Activated CD4-positive, alpha-beta T cell treated with anti-CD3 and anti-CD28 coated beads, Interleukin-2, amount 10 ng/mL, durations not matched to agents 24 days and 14 days (primary cell): ENCODE measurements around the gene CYB5R2. TPM values are rescaled to one million over a fixed set of nuclear protein-coding genes. Genes with fewer than 3 reads are reported as not detected.

Experiments
- DNase-seq: peaks from one replicate; pipeline ENCODE4 v3.0.0; 2022
- H3K27ac Mint-ChIP-seq: one replicate; pipeline ENCODE4 v1.8.0; 2022; ENCODE audit warnings: mild to moderate bottlenecking, mixed read lengths
- H3K27me3 Mint-ChIP-seq: one replicate; pipeline ENCODE4 v1.8.0; 2022; ENCODE audit warnings: mixed read lengths
- H3K36me3 Mint-ChIP-seq: one replicate; pipeline ENCODE4 v1.8.0; 2022; ENCODE audit warnings: low read depth, mild to moderate bottlenecking, mixed read lengths
- H3K4me1 Mint-ChIP-seq: one replicate; pipeline ENCODE4 v1.8.0; 2021; ENCODE audit warnings: mixed read lengths
- H3K4me3 Mint-ChIP-seq: one replicate; pipeline ENCODE4 v1.8.0; 2022; ENCODE audit warnings: mild to moderate bottlenecking, moderate library complexity, mixed read lengths
- H3K9me3 Mint-ChIP-seq: one replicate; pipeline ENCODE4 v1.8.0; 2021; ENCODE audit warnings: mixed read lengths
- intact Hi-C: fragments of 100-400 bp; cut with micrococcal nuclease; formaldehyde crosslinking; loops from one replicate; pipeline ENCODE4 v1.15.1; 2023
- total RNA-seq: library from RNA; stranded (reverse); gene quantifications from 2 replicates; pipeline ENCODE4 v1.2.3, GENCODE V29; 2022

Gene CYB5R2
- total RNA-seq, 1 donor from 2014 or later = 3.6 TPM

DNA sequence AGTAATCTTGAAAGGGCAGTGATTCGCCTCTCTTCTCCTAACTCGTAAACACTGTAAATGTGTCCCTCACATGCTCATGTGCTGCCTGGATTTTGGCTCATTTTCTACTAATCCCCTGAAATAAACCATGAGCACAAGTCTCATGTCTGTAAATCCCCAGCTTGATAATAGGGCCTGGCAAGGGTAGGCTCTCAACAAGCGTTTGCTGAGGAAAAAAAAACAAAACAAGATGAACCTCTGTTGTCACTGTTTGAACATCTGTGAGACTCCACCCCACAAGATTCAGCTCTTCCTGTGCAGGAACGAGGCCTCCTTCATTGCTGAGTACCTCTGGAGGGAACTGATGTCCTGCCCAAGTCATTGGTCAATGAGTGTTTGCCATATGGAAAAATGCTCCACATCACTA is 4.5 kb upstream of the CYB5R2 start:
- no peak for DNase-seq
- H3K9me3 Mint-ChIP-seq = no peaks in the 10 kb centered on the region
- peaks cover 42% of the 10 kb centered on the region for H3K27me3 Mint-ChIP-seq
- H3K27ac Mint-ChIP-seq = no peak overlapping the region
- intact Hi-C loops = no loop called here
- H3K4me3 Mint-ChIP-seq = no peak overlapping the region
- peaks cover 2% of the 10 kb centered on the region for H3K4me1 Mint-ChIP-seq
- H3K36me3 Mint-ChIP-seq = no peaks in the 10 kb centered on the region

DNA sequence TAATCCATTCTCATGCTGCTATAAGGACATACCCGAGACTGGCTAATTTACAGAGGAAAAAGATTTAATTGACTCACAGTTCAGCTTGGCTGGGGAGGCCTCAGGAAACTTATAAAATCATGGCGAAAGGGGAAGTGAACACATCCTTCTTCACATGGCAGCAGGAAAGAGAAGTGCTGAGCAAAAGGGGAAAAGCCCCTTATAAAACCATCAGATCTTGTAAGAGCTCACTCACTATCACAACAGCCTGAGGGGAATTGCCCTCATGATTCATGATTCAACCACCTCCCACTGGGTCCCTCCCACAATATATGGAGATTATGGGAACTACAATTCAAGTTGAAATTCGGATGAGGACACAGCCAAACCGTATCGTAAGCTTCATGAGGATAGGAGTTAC is 3.8 kb upstream of the CYB5R2 start:
- H3K9me3 Mint-ChIP-seq = no peaks in the 10 kb centered on the region
- peaks cover 8% of the 10 kb centered on the region for H3K4me1 Mint-ChIP-seq
- no peak overlapping the region for H3K27ac Mint-ChIP-seq
- H3K4me3 Mint-ChIP-seq = no peak overlapping the region
- H3K36me3 Mint-ChIP-seq = no peaks in the 10 kb centered on the region
- H3K27me3 Mint-ChIP-seq = peaks cover 48% of the 10 kb centered on the region
- intact Hi-C loops = no loop called here
- DNase-seq = no peak

DNA sequence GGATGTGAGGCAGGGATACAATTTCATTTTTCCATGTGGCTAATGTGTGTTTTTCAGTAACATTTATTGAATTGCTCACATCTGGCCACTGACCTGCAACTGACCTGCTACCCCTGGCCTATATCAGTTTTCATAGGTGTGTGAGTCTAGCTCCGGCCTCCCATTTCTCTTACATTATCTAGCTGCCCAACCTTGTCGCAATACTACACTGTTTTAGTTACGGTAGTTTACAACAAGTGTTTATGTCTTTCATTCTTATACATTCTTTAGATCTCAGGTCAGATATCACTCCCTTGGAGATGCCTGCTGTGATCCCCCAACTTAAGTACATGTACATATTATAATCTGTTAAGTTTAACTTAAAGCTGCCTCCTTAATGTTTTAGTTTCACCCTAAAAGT is 2.3 kb upstream of the CYB5R2 start:
- Mint-ChIP-seq H3K27ac (no peak overlapping the region), H3K9me3 (no peaks in the 10 kb centered on the region), H3K4me3 (no peak overlapping the region), H3K27me3 (peaks cover 41% of the 10 kb centered on the region), H3K4me1 (peaks cover 13% of the 10 kb centered on the region), H3K36me3 (no peaks in the 10 kb centered on the region)
- intact Hi-C loops = no loop called here
- DNase-seq = no peak

DNA sequence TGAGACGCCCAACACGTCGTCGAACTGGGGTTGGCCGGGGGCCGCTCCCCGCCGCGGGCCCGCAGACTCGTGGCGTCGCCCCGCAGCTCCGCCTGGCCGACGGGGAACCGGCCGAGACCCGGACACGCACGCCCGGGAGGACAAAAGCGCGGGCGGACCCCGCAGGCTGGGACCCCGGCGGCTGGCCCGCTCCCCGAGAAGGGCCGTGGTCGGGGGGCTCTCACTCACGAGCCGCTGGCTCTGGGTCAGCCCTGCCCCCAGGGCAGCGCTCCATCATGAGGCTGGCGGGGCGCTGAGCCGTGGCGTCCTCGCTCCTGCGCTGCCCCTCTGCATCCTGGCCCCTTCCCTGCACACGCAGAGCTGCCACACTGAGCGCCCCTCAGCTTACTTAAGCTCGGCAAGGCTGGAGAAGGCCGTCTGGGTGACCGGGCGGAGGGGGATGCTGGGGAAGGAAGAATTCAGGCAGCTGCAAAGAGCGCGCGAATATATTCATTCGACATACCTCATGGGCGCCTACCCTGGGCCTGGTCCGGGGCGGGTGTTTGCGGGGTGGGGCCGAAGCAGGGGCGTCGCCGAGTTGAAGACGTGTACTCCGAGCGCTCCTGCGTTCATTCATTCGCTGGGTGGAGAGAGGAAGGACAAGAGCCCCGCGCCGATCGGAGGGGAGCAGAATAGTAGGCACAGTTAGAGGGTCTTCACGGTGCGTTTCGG is 579 bp upstream of the CYB5R2 start:
- peaks cover 15% of the 10 kb centered on the region for H3K4me1 Mint-ChIP-seq

DNA sequence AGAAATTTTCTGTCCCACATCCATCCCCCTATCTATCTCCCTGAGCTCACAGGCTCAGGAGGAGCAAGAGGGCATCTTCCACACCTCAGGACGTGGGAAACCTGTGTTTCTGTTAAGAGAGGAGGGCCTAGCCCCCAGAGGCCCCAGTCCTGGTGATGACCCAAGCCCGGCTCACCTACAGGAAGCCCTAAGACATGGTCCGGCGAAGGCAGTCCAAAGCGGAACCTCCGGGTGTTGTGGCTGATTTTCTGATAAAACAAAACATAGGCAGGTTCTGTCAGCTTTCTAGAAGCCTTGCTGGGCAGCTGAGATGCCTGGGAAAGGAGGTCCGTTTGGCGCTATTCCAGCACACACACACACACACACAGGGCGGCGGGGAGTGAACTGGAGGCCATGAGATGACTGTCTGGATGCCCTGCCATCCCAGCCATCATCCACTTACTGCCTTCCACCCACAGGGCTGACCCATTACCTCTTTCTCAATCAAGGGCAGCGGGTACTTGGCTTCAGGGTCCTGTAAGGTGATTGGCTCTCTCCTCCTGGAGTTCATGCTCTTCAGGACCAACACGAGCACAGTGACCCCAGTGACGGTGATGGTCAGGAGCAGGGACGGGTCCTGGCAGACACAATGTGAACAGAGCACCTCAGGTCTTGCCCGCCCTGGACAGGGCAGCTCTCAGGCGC is 882 bp downstream of the CYB5R2 start:
- H3K4me3 Mint-ChIP-seq = peak overlapping the region; percentile 44
- peaks cover 37% of the 10 kb centered on the region for H3K27me3 Mint-ChIP-seq
- H3K9me3 Mint-ChIP-seq = no peaks in the 10 kb centered on the region
- no peaks in the 10 kb centered on the region for H3K36me3 Mint-ChIP-seq
- intact Hi-C loops = no loop called here
- no peak for DNase-seq
- H3K4me1 Mint-ChIP-seq = peaks cover 15% of the 10 kb centered on the region
- no peak overlapping the region for H3K27ac Mint-ChIP-seq

More for the DNA sequence above, 579 bp upstream of the CYB5R2 start:
- Mint-ChIP-seq H3K36me3 (no peaks in the 10 kb centered on the region), H3K27me3 (peaks cover 39% of the 10 kb centered on the region), H3K27ac (no peak overlapping the region), H3K4me3 (peak overlapping the region; percentile 61), H3K9me3 (no peaks in the 10 kb centered on the region)
- no peak for DNase-seq
- intact Hi-C loops = no loop called here

DNA sequence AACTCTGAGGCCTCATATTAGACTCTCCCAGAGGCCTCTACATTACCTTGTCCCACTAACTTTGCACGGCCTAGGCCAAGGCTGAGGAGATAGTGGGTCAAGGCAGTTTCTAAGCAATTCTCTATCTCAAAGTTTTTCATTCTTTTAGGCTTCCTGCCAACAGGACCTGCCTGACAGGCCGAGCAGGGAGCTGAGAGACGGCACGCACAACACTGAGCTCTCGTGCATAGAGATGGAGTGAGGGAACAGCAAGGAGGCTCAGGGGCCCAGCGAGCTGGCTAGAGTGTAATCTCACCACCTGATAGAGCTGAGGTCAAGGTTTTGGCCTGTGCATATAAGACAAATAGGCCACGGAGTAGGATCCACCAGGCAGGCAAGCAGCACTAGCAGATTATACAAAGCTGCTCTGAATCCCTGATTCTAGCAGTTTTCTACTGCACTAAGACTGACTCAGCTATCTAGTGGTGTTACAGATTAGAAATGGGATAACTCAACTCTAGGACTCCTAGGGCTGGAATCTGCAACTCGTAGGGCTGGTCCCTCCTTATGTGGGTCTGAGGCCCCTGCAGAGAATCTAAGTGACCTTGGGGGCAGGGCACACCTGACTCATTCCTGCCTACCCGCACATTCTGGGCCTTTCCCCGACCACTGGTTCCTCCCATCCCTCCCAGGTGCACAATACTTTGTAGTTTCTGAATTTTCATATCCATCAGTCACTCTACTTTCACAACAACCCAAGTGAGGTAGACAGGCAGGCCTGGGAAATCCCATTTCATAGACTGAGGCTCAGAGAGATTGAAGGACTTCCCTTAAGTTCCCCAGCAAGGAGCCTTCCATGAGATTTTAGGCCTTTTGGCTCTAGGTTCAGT is 1.7 kb downstream of the CYB5R2 start:
- no peak for DNase-seq
- Mint-ChIP-seq H3K27me3 (peaks cover 34% of the 10 kb centered on the region), H3K27ac (no peak overlapping the region), H3K9me3 (no peaks in the 10 kb centered on the region), H3K4me3 (peak overlapping the region; percentile 11), H3K36me3 (no peaks in the 10 kb centered on the region), H3K4me1 (peaks cover 15% of the 10 kb centered on the region)
- intact Hi-C loops = no loop called here

DNA sequence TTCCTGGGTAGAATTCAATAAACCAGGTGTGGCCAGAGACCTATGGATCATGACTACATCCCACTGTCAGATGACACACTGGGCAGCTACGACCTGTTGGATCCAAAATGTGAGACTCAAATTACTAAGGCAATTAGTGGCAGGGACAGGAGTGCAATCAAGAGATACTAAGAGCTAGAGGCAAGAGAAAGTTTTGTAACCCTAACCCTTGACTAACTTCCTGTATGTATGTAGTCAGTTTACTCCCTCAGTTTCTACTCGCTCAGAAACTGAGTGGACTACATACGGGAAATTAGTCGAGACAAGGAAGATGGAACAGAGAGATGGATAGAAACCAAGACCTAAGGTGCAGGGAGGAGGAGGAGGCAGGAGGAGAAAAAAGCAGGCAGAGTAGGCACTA is 2.7 kb downstream of the CYB5R2 start:
- no peaks in the 10 kb centered on the region for H3K36me3 Mint-ChIP-seq
- DNase-seq = no peak
- no peak overlapping the region for H3K27ac Mint-ChIP-seq
- no peaks in the 10 kb centered on the region for H3K9me3 Mint-ChIP-seq
- peaks cover 15% of the 10 kb centered on the region for H3K4me1 Mint-ChIP-seq
- peaks cover 26% of the 10 kb centered on the region for H3K27me3 Mint-ChIP-seq
- H3K4me3 Mint-ChIP-seq = no peak overlapping the region
- intact Hi-C loops = no loop called here

DNA sequence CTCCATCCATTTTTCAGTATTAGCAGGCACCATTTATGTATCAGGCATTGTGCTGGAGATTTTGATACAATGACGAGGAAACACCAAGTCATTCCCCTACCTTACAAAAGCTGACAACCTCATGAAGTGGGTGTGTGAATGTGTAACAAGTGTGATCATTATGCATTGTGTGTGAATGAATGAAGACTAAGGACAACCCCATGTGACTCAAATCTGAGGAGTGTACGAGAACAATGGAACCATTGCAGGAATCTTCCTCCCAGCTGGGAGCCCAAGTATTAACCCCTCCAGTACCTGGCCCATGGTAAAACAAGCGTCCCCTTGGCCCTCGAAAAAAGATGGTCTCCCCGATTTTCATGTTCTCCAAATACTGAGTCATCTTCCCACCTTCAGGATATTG is 4.4 kb downstream of the CYB5R2 start:
- no peak overlapping the region for H3K27ac Mint-ChIP-seq
- intact Hi-C loops = no loop called here
- H3K9me3 Mint-ChIP-seq = no peaks in the 10 kb centered on the region
- H3K4me1 Mint-ChIP-seq = peaks cover 15% of the 10 kb centered on the region
- DNase-seq = no peak
- H3K27me3 Mint-ChIP-seq = peaks cover 10% of the 10 kb centered on the region
- no peaks in the 10 kb centered on the region for H3K36me3 Mint-ChIP-seq
- H3K4me3 Mint-ChIP-seq = no peak overlapping the region

DNA sequence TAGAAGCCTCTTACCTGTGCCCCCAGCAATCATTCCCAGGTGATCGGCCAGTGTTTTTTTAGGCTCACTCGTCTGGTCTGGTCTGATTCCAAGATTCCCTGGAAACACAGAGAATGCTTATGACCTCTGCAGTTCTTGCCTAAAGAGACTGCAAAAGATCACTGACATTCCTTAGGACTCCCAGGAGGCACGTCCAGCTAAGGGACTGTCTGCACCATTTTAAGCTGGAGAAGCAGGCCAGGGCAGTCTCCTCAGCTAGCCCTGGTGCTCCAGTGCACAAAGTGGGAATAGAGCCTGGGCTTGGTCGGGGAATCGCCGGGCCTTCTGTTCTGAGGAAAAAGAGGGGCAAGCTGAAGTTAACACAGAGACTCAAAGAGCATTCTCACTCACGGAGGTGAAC is 4.8 kb downstream of the CYB5R2 start:
- H3K27me3 Mint-ChIP-seq = peaks cover 9% of the 10 kb centered on the region

DNA sequence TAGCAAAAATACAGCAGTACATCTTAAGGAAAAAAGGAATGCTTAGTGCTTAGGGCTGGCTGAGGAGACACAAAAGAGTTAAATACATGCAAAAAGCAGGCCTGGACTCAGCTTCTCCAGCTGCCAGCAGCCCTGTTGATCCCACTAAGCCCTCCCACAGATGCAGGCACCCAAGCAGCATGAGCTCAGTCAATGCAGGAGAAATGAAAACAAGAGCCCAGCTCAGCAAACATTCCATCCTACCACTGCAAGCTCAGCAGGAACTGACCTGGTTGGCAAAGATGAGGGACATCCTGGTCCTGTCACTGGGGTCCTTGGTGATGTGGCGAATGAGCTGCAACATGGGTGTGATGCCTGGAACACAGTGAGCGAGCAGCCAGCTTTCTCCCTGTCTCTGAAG is 5.8 kb downstream of the CYB5R2 start:
- DNase-seq = peak; percentile 48
- Mint-ChIP-seq H3K9me3 (no peaks in the 10 kb centered on the region), H3K4me1 (peaks cover 13% of the 10 kb centered on the region), H3K36me3 (no peaks in the 10 kb centered on the region), H3K4me3 (no peak overlapping the region), H3K27ac (no peak overlapping the region), H3K27me3 (peaks cover 5% of the 10 kb centered on the region)
- intact Hi-C loops = no loop called here

More for the DNA sequence above, 4.8 kb downstream of the CYB5R2 start:
- DNase-seq = peak; percentile 47
- Mint-ChIP-seq H3K27ac (no peak overlapping the region), H3K9me3 (no peaks in the 10 kb centered on the region), H3K36me3 (no peaks in the 10 kb centered on the region), H3K4me3 (no peak overlapping the region), H3K4me1 (peaks cover 15% of the 10 kb centered on the region)
- intact Hi-C loops = no loop called here

DNA sequence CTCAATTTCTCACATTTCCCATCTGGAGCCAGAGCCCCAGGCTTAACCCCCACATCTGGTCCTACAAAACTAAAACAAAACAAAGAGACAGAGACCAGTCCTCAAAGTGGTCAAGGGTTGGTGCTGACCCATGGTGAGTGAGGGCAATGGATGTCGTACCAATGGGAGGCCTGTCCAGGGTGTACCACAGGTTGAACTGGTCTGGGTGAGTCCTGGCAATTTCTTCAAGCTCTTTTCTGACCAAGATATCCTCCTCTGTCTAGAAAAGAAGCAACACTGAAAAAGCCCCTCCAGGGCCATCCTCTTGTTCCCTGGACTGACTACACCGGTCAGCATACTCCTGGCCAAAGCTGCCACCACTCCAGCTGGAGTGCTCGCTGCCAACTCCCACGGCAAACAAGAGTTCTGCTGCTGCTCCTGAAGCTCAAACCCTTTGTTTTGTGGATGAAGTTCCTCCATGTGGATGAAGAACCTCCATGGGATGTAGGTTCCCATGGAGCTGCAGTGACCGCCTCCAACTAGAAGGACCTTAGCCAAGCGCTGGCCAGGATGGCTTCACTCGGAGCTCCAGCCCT is 6.9 kb downstream of the CYB5R2 start:
- H3K27me3 Mint-ChIP-seq = peaks cover 2% of the 10 kb centered on the region
- DNase-seq = peak; percentile 47
- intact Hi-C loops = no loop called here
- H3K9me3 Mint-ChIP-seq = no peaks in the 10 kb centered on the region
- no peaks in the 10 kb centered on the region for H3K36me3 Mint-ChIP-seq
- H3K4me3 Mint-ChIP-seq = no peak overlapping the region
- no peak overlapping the region for H3K27ac Mint-ChIP-seq
- H3K4me1 Mint-ChIP-seq = peaks cover 7% of the 10 kb centered on the region

DNA sequence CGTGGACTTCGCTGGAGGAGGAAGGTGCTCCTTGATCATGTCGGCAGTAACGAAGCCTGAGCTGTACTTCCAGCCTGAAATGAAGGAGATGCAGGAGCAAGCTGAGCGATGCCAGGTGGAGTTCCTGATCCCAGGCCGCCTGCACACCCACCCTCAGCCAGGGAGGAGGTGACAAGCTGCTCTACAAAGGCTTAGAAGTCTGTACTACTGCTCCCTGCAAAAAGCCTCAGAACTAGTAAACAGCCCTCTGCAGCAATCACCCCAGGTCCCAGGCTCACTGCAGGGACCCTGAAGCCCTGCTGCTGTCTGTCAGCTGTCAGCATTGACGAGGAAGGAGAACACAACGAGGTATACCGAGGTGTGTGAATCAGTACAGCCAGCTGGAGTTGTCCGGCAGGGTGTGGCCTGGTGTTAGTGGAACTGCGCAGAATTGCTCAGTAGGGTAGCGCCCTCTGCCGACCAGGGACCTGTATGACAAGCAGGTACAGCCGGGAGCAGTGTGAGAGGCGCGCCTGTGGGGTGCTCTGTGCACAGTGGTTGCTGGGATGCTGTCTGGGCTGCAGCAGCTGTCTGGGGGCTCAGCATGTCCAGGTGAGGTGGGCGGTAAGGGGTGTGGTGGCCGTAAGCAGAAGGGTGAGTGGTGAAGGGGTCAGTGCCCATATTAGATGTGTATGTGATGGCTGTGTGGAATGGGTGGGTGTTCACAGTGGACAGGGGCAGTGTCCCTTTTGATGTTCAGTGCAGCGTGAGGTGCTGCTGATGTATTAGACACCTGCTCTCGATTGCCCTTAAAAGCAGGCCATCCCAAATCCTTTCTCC is 7.6 kb downstream of the CYB5R2 start:
- no peak overlapping the region for H3K4me3 Mint-ChIP-seq
- peaks cover 4% of the 10 kb centered on the region for H3K4me1 Mint-ChIP-seq
- H3K27me3 Mint-ChIP-seq = peaks cover 2% of the 10 kb centered on the region
- H3K27ac Mint-ChIP-seq = no peak overlapping the region
- intact Hi-C loops = loop anchor here (1.0 to 2.0 kb wide), 3 partner anchors 93 to 567 kb away; partner anchors contain the start of gene PPFIBP2
- no peaks in the 10 kb centered on the region for H3K36me3 Mint-ChIP-seq
- H3K9me3 Mint-ChIP-seq = no peaks in the 10 kb centered on the region
- DNase-seq = peak; percentile 91

DNA sequence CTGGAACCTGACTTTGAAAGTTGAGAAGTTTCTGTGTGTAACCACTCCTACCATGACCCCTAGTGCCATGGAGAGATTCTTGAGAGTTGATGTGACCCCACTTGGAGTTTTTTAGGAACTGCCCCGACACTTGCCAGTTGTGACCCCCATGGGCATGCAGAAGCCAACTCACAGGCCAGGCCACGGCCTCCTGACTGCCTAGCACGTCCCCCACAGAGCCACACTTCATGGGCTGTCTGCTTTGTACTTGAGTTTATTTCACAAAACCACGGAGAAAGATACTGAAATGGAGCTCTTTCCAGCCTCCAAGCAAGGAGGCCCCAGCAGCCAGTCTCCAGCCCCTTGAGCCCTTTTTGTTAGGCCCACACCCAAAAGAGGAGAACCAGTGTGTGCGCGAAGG is 8.4 kb downstream of the CYB5R2 start:
- Mint-ChIP-seq H3K27me3 (peaks cover 2% of the 10 kb centered on the region), H3K4me1 (peaks cover 2% of the 10 kb centered on the region), H3K9me3 (no peaks in the 10 kb centered on the region), H3K4me3 (no peak overlapping the region), H3K36me3 (no peaks in the 10 kb centered on the region), H3K27ac (no peak overlapping the region)
- peak; percentile 29 for DNase-seq
- intact Hi-C loops = loop anchor here (1.0 to 2.0 kb wide), 3 partner anchors 92 to 567 kb away; partner anchors contain the start of gene PPFIBP2
